ENCODE results near the gene GATB.

Gene GATB

DNA sequence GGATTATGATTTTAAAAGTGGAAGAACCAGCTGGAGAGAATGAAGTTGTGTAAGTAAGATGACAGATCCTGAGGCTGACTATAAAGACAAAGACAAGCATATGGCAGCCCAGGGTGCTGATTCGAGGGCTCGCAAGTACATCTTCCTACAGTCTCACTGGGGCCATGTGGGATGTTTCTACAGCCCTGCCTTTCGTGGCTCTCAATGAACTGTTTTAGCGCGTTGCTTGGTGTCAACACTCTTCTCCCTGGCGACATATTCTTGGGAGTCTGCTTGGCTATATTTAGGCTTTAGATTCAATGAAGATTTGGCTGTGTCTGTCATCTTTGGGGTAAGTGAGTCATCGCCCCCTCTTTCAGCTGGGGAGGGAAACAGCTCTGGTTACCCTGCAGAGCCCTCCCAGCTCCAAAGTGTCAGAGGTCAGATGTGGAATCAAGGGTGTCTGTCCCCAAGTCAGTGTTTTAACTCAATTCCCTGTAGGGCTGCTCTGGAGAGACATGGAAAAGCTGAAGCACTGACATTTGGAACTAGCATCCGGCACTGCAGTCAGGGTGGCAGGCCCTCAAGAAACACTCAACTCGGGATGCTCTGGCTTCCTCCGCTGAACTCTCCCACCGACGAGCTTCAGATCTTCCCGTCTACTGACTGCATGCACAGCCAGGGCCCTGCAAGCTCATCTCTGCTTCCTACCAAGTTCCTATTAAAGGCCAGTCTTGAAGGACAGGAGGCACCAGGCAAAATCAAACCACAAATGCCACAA lies 65.7 kb downstream of the GATB start:
- no peak for DNase-seq

DNA sequence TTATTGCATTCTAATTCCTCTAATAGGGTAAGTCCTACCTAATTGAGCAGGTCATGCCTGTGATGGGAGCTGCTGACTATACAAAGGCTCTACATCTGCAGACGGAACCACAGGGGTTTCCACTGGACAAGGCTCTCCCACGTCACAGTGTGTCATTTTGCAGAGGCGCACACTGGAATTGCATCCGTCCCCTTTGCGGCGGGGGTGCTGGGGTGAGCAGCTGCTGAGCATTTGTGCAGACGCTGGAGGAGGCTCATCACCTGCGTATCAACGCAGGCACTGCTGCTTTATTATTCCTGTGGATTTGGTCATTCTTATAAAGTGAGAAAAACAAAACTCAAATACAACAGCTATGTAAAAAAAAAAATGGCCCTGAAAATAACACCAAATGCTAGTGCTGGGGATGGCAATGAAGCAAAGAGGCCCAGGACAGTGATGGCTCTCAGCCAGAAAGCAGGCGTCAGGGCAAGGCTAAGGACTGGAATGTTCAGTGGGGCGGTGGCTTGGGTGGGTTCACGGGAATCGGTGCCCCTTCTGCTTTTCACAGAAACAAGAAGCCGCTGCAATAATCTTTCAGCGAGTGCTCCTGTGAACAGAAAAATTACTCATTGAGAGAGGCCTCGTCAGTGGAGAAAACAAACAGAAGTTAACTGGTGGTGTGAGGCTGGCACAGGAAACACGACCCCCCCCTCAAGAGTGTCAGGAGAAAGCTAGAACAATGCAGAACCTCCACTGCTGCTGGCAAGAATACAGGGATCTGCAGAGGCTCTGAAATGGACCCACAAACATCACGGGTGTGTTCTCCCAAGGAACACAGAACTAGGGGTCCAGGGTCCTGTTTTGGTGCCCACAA lies 67.8 kb downstream of the GATB start:
- no peak for DNase-seq

DNA sequence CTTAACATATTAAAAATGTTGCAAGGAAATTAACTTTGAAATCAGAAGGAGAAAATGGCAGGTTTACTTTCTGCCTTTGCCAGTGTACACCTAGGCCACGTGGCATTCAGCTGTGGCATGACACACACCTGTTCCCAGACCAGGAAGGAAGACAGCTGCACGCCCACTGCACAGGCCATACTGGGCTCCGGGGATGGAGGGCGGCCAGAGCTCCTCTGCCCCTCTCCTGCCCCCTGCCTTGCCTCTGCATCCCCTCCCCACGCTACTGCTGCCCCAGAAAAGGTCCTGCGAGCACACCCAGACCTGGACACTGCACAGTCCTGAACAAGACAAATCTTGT lies 68.4 kb downstream of the GATB start:
- no peak for DNase-seq

DNA sequence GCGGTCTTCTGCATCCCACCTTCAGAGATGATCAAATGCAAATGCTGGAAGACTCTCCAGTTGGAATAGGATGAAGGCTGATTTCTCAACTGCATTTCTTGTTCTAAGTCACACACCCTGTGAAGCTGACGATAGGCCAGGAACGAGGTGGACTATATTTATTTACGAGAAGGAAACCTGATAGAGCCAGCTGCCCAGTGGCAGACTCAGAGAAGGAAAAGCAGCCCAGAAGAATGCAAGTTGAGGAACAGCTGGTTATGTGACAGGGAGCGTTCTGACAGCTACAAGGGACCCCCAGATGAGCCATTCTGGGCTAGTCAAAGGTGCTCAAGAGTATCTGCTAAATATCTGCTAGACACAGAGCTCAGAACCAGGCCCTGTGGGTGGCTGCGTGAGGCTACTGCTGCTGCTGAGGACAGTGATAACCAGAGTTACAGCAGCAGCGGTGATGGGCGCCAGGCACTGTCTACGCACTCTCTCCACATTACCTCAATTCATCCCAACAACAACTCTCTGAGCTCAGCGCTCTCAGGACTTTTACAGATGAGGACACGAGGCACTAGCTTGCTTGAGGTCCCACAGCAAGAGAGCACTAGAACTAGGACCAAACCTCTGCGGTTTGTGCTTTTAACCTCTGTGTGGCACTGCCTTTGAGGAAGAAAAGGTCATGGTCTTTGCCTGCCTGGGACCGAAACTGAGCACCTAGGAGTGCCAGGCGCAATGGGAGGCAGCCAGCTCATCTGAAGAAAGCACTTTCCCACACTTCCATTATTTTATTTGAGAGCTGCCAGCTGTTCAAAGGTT lies 69.0 kb downstream of the GATB start:
- DNase-seq = no peak

DNA sequence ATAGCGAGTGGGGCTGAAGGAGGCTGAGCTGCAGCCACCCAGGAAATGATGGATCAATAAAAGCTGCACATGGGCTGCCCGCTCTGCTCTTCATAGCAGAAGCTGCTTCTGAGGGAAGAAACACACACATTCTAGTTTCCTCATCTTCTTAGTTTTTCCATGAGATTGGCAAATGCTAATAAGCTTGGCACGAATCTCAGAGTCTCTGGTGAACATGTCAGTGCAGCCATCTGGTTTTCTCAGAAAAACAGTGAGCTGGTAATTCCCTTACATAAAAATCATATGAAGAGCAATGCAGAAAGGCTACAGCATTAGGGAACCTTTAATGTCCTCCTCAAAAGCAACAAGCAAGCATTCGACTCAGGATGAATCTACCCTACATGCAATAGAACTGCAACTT lies 69.9 kb downstream of the GATB start:
- no peak for DNase-seq

DNA sequence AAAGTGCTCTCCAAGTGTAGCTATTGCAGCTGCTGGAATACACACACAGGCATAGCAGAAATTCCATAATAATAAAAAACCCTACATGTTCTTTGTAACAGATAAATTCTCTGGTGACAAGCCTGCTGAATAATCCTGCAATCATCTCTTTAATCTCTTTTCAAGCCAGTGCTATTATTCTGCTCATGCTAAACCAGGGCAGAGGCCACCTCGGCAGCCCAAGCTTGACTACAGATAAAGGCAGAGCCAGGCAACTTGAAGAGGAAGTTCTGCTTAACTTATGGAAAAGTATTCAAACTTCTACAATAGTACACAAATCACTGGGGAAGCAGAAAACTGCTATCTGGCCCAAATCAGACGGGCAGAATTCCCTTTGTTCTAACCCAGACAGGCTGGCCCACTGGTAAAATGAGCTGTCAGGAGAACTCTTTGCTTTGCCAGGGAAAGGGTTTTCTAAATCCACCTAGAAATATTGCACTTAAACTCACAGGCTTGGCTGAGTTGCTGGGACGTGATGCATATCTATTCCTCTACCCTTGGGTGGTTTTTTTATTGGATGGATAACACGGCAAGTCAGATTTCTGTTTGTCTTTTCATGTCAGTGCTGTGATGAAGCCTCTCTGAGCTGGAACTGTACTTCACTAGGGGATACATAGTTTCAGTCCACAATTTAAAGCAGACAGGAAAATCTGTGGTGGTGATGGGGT lies 70.5 kb downstream of the GATB start:
- no peak for DNase-seq

DNA sequence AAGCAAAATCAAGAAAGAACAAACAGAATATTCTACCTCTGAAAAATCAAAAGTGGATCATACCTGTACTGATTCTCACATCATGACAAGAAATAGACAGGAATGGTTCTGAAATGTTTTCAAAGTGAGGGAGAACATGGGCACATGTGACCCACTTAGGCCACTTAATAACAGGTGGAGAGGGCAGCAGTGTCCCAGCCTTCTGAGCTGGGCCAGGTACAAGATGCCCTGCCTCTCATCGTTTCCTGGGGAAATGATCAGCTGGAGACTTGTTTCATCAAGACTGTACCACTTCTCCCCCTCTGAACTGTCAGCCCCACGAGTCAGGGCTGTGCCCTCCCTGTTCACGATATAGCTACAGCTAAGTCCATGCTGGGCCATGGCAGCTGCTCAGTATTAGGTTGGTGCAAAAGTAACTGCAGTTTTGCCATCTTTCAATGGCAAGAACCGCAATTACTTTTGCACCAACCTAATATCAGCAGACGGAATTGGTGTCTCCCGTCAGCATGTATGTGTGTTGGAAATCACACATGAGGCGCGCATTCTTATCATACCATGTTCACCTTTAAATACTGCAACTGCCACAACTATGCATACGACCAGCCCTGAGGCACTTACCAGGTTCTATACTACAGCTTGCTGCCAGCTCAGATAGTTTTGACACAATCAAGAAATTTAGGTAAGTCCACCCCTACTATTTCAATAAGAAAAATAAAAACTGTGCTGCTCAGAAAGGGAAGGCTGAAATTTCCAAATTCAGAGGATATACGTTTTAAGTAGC lies 71.4 kb downstream of the GATB start:
- no peak for DNase-seq

DNA sequence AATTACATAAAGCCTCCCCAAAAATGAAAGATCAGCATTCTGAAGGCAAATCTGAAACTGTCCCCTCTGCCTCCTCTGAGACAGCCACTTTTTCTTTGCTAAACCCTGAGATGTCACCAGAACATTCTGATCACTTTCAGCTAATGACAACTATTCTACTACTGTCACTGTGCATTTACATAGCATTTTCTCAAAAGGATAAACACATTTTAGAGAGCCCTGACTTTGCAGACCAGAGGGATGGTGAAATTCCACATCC lies 72.1 kb downstream of the GATB start:
- DNase-seq = no peak

DNA sequence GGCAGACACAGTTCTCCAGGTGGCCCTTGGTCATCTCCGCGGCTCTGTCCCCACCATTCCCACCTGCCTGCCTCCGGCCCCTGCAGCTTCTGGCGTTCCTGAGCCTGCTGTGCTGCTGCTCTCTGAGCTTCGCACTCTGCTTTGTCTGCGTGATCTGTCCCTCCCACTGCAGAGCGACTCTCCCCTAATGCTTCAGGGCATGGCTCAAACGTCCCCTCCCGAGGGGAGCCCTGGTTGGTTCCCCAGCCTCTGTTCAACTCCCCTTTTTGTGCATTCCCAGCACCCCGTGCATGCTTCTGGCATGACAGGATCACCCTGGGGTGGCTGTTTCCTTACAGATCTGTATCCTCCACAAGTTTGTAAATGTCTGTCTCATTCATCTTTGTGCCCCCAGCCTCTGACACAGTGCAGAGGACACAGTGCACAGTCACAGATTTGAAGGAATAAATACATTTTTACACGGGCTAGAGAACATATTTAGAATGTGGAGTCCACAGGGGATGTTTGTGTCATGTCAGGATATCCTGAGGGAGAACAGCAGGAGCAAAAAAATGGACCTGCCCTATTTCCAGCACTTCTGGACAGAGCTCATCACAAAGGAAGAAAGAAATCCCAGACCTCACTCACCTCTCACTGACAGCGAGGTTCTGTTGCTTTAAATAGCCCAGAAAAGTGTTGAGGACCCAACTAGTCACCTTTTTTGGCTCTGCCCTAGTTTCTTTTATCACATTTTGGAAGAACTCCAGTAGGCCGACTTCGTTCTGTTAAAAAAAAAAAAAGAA lies 72.6 kb downstream of the GATB start:
- DNase-seq = no peak

DNA sequence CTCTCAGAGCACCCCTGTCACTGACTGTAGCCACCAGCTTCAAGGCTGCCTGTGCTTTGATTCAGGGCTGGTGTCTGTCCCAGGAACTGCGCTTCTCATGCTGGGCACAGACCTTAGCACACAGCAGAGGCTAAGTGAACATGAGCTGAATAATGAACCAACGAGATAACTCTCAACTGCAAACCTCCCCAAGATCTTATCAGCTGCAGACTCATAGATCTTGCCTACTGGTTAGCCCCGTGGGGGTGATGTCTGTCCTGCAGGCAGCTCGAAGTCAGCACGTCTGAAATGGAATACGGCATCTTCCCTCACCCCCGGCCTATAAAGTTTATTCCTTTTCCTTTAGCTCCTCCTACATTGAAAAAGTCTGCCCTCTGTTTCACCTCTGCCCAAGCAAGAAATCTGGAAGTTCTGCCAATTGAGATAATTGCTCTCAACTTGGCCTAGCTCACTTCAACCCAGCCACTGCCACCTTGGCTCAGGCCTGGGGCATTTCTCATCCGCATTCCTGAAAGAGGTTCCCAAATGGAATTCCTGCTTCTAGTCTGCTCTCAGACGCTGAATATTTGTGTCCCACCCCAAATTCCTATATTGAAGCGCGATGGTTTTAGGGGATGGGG lies 73.7 kb downstream of the GATB start:
- no peak for DNase-seq

DNA sequence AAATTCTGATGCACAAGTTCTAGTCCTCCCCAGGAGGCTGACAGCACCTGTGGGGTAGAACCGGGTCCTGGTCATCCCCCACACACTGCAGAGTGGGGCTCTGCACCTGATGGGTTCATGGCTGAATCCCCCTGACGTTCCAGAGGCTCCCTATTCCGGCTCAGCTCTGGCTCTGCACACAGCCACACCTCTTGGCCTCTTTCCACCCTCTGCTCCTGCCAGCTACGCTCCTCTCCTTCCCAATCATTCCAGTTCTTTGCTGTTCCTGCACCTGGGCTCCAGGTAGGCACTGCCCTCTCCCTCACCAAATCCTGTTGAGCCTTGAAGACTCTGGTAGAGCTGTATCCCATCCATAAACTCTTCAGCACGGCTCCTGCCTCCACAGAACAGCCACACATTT lies 75.5 kb downstream of the GATB start:
- DNase-seq = no peak

DNA sequence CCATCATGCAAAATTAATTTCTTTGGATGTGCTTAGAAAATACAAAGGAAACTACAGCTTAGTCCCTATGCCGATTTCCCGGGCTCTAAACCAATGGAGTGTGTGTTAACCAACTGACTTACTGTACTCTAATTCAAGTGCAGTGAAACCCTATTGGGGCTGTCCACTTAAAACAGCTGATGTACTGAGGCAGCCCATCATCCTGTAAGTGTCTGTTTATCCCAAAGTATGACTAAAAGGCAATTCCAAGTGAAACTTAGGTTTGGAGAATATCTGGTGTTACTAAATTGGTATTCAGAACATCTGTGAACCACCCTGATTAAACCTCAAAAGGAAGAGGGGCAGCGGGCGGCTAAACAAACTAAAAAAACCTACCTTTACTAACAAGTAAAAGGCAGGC lies 79.7 kb downstream of the GATB start:
- DNase-seq = no peak

DNA sequence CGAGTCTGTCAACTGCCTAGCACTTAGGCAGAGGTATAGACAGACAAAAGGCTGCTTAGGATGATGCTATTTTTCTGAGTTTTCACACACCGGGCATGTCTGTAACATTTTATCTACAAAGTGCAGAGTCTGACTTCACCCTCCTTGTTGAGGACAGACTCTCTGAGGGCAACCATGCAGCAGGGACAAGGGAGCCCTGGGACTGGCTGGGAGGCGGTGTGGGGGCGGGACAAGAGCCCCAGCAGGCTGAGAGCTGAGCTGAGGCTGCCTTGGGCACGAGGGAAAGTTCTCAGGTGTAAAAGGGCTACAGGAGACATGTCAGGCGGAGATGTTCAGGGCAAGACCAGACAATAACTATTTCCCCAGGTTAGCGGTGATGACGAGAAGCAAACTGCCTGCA lies 81.6 kb downstream of the GATB start:
- no peak for DNase-seq

DNA sequence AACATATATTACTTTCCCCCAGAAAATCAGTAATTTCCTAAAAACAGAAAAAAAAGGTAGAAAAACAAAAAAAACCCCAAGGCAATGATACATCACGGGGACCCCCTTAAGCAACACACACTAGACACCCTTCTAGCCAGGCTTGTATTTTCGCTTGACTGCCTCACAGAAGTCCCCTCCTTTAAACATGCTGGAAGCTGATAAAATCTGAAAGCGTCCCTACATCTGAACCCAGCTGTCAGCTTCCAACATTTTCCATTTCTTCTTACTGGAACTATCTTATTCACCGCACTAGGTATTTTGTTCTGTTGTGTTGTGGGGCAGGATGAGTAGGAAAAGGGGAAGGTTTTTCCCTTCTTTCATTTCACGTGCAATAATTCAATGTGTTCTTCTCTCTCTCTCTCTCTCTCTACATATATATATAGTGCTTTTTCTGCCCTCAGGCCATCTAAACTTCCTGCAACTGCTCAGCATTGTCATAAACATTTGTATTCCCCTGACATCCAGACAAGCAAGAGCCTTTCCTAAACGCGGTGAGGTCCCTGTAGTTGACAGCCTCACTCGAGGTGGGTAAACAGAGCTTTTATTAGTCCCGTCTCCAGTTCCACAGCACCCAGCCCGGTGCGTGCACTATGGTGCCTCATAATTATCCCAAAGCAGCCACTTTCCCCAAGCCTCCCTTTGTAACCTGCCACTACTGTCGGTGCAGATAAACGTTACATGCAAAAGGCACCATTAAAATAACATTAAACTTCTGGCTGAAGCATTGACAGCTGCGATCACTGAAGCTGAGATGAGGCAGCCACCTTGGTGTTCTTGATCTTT lies 82.5 kb downstream of the GATB start:
- DNase-seq = no peak

DNA sequence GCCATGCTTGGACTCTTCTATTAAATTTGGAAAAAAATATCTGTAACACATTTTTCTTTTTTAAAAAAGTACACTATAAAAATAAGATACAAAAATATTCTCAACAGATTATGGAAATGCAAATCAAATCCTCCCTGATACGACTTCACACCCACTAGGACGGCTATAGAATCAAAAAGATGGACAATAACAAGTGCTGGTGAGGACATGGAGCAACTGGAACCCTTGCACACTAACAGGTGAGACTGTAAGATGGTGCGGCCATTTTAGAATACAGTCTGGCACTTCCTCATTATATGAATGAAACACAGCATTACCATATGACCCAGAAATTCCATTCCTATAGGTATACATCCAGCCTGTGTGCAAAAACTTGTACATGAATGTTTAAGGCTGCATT lies 83.6 kb downstream of the GATB start:
- no peak for DNase-seq

DNA sequence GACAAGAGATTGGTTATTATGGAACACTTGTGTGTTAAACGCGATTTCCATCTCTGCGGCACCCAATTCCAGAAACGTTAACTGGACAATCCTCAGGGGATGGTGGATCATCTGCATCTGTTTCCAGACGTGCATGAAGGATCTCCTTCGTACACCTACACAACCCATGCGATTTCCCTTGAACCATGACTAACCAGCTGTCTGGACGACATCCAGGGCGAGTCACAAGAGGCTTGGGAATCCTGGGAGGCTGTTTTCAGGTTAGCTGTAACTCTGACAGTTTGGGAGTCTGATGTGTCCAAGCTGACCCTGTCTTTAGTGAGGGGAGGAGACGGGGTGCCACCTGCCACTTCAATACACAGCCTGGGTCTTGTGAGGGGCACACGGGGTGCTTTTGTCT lies 84.5 kb downstream of the GATB start:
- DNase-seq = no peak

DNA sequence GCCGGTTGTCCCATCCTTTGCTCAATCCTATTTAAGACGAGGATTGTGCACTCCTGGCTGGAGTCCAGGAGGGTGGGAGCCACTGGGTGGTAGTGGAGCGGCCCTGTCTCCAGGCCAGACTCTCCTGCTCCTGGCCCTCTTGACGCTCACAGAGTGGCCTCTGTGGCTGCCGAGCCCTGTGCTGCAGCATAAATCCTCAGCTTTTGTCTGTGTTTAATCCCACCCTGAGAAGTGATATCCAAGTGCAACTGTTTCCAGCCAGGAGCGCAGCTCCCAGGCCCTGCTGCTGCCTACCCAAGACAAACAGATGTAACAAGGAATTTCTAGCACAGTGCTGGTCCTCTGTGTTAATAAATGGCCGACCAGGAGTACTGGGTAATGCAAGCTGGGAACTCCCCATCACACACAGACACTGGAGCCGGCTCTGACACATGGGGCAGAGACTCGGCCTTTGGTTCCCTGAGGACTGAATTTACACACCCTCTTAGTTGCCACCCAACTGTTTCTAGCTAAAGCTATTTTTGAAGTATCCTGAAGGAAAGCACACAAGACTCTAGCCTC lies 85.3 kb downstream of the GATB start:
- no peak for DNase-seq

DNA sequence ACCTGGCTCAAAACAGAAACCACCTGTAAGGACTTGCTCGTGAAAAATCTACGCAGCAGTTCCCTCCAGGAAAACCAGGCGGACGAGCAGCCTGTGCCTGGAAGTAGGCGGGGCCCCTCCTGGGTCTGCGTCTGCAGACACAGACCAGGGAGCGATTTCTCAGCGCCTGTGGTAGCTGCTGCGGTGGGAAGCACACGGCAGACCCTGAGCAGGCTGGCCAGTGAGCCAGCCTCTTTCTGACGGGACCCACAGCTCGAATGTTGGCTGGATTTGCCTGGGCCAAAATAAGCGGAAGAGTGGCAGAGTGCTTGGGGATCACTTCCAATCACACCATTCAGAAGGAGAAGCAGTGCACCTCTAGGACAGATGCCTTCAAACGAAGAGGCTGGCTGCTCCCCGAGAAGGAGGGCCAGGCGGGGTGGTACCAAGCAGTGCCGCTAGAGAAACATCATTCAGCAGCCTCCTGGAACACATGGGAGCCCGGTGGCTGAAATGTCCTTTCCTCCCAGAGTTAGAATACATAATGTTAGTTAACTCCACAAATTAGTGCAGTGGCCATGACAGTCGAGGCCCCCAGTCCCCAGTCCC lies 85.9 kb downstream of the GATB start:
- peak; percentile 50 for DNase-seq

DNA sequence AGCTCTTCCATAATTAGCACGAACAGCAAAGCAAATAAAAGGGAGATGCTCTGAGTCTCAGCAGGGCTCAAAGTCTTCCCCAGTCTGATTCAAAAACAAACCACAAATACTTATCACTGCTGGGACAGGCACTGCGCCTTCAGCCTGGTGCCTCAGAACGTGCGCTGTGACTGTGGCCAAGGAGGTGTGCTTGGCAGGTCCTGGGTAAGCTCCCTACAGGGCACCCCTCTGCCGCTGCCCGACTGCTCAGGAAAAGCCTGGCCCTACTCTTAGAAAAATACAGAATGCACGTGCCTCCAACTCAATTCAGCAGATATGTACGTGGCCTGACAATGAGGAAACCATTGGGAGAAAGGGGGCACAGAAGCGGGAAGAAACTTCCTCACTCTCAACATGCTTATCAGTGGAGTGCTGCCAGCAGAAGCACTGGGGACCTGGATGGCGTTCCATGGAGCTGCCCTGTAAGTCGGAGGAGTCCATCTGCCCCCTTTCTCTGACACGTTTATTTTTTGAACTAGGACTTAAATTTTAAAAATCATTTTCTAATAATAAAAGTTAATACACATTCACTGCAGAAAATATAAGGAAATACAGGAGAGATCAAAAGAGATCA lies 86.8 kb downstream of the GATB start:
- no peak for DNase-seq

Data from right kidney (tissue), 1 donor.